Transverse colon (tissue), 4 donors: Measurements from ENCODE around the gene CNNM2. TPM values are rescaled to one million over a fixed set of nuclear protein-coding genes. Genes with fewer than 3 reads are reported as not detected.

Experiments used
- DNase-seq: peaks from one replicate; pipeline ENCODE4 v3.0.0-alpha.2; 2019
- H3K27ac ChIP-seq, 4 donors: fragments of 200-600 bp; sonication (generic); 2 replicates each; pipeline ENCODE4 v1.5.1; 2016 to 2018; ENCODE audit warnings: inconsistent platforms in 4 of 4
- H3K27me3 ChIP-seq: fragments of 200-600 bp; sonication (generic); 2 replicates; pipeline ENCODE4 v1.5.1; 2017; ENCODE audit warnings: inconsistent platforms
- H3K36me3 ChIP-seq, 4 donors: fragments of 200-600 bp; sonication (generic); 2 replicates each; pipeline ENCODE4 v1.5.1; 2017 to 2019; ENCODE audit warnings: inconsistent platforms in 4 of 4
- H3K4me1 ChIP-seq, 4 donors: fragments of 200-600 bp; sonication (generic); 2 replicates each; pipeline ENCODE4 v1.5.1; 2017 to 2020; ENCODE audit warnings: inconsistent platforms in 4 of 4
- H3K4me3 ChIP-seq, 4 donors: fragments of 200-600 bp; sonication (generic); 1 replicate in 1 of 4; 2 replicates in 3 of 4; pipeline versions ENCODE4 v1.5.1 to v1.6.1; 2017 to 2019; ENCODE audit warnings: inconsistent platforms in 4 of 4
- H3K9me3 ChIP-seq, 2 donors: fragments of 200-600 bp; sonication (generic); 2 replicates each; pipeline ENCODE4 v1.5.1; 2017 to 2019; ENCODE audit warnings: inconsistent platforms in 2 of 2
- EP300 ChIP-seq: sonication (generic); formaldehyde crosslinking; IDR thresholded peaks from one replicate; pipeline ENCODE4 v1.6.1; 2017; ENCODE audit warnings: antibody characterized with exemption, low read depth
- POLR2A ChIP-seq: fragments of 450-650 bp; IDR thresholded peaks from one replicate; pipeline ENCODE4 v1.6.1; 2016; ENCODE audit warnings: antibody characterized with exemption, mild to moderate bottlenecking, moderate library complexity
- POLR2AphosphoS5 ChIP-seq, 3 donors: sonication (generic); formaldehyde crosslinking; IDR thresholded peaks; one replicate each; pipeline ENCODE4 v1.6.1; 2016; ENCODE audit warnings: antibody characterized with exemption in 3 of 3
- WGBS, 2 donors: methylation state at CpG; one replicate each; pipeline ENCODE4 v1.1.5; 2018; ENCODE audit warnings: low coverage in 1 of 2; 5-methylcytosine and 5-hydroxymethylcytosine counted together
- in situ Hi-C, 4 donors: fragments of 200-750 bp; cut with MboI; loops; one replicate each; pipeline versions ENCODE4 v1.15.0 to v1.15.1; 2017; ENCODE audit warnings: low sequenced_read_pairs in 3 of 4, low pct_ligation_motif_present in 1 of 4, low pct_unique_long_range_greater_than_20kb in 1 of 4
- intact Hi-C: fragments of 100-400 bp; cut with DNase I; formaldehyde crosslinking; loops from one replicate; pipeline ENCODE4 v1.15.1; 2023; ENCODE audit warnings: low total_unique reads
- total RNA-seq, 4 donors: library from RNA; depleted of rRNA; stranded (reverse); fragments of >200 nt; gene quantifications; one replicate each; pipeline ENCODE4 v1.1.0, GENCODE V29; 2016
- TF ChIP-seq, protein P1 (sequence below), 5 experiments: fragments of 200-600 bp in 3 of 5; fragments of 450-650 bp in 2 of 5; sonication (generic) in 3 of 5; IDR thresholded peaks; 1 replicate in 2 of 5; 2 replicates in 3 of 5; pipeline ENCODE4 v1.5.1; 2016 to 2017; ENCODE audit warnings: antibody characterized with exemption in 5 of 5, inconsistent platforms in 3 of 5, mild to moderate bottlenecking in 2 of 5, moderate library complexity in 1 of 5

Gene CNNM2
- total RNA-seq, 4 donors from 2014 or later = 48.0 to 144 (median 100) TPM

- intact Hi-C loops = no loop called here
- Histone ChIP-seq H3K4me1 (peaks cover 0 to 5% (median 0%) of the 10 kb centered on the region in 4 donors), H3K36me3 (no peaks in the 10 kb centered on the region), H3K27ac (no peak overlapping the region), H3K27me3 (no peaks in the 10 kb centered on the region), H3K4me3 (no peak overlapping the region), H3K9me3 (no peaks in the 10 kb centered on the region)
- in situ Hi-C loops = no loop called here
- TF ChIP-seq POLR2A (no peak), EP300 (no peak), POLR2AphosphoS5 (IDR thresholded peaks at IDR 0.05) (no peak)
- TF ChIP-seq, protein P1, sequence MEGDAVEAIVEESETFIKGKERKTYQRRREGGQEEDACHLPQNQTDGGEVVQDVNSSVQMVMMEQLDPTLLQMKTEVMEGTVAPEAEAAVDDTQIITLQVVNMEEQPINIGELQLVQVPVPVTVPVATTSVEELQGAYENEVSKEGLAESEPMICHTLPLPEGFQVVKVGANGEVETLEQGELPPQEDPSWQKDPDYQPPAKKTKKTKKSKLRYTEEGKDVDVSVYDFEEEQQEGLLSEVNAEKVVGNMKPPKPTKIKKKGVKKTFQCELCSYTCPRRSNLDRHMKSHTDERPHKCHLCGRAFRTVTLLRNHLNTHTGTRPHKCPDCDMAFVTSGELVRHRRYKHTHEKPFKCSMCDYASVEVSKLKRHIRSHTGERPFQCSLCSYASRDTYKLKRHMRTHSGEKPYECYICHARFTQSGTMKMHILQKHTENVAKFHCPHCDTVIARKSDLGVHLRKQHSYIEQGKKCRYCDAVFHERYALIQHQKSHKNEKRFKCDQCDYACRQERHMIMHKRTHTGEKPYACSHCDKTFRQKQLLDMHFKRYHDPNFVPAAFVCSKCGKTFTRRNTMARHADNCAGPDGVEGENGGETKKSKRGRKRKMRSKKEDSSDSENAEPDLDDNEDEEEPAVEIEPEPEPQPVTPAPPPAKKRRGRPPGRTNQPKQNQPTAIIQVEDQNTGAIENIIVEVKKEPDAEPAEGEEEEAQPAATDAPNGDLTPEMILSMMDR (IDR thresholded peaks at IDR 0.05) = no peak
- 71 to 87% methylated on average over 4 to 5 of the region's 5 CpGs for WGBS, 2 donors
- no peak for DNase-seq
Measured at GRCh38 chr10:103042129-103042528, 124.0 kb downstream of the CNNM2 start.

- Histone ChIP-seq H3K36me3 (no peaks in the 10 kb centered on the region), H3K4me3 (no peak overlapping the region), H3K4me1 (peaks cover 0 to 5% (median 0%) of the 10 kb centered on the region in 4 donors), H3K27me3 (no peaks in the 10 kb centered on the region), H3K27ac (no peak overlapping the region), H3K9me3 (no peaks in the 10 kb centered on the region)
- TF ChIP-seq, protein P1 (IDR thresholded peaks at IDR 0.05) = no peak
- no peak for TF ChIP-seq POLR2AphosphoS5 (IDR thresholded peaks at IDR 0.05)
- TF ChIP-seq EP300 = no peak
- no peak for TF ChIP-seq POLR2A
- no peak for DNase-seq
- intact Hi-C loops (no loop called here), in situ Hi-C loops (no loop called here)
- 92% methylated on average over 7 of the region's 7 CpGs; no CpG with 5 or more reads in 1 of the 2 donors for WGBS, 2 donors
Measured at GRCh38 chr10:103042908-103043307, 124.8 kb downstream of the CNNM2 start.

GRCh38 chr10:103044942-103045489 lies 126.9 kb downstream of the CNNM2 start:
- peak overlapping the region; percentile 16 to 54 (median 38) for H3K27ac ChIP-seq
- in situ Hi-C loops = no loop called here
- intact Hi-C loops = no loop called here

DNA sequence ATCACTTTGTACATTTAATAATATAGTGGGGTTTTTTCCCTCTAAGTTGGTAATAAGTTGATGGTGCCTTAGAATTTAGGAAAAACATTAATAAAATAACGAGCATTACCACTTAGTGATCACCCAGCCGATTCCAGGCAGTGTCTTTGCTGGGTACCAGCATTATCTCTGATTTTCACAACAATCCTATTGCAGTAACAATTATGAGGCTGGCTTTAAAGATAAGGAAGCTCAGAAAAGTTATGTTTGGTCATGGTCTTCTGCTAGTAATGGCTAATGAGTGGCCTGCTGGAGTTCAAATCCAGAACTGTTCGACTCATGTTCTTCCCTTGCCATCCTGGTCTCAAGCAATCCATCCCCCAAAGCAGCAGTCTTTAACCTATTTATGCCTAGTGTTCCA lies 127.9 kb downstream of the CNNM2 start:
- Histone ChIP-seq H3K4me3 (no peak overlapping the region), H3K27me3 (no peaks in the 10 kb centered on the region), H3K4me1 (peaks cover 0 to 5% (median 0%) of the 10 kb centered on the region in 4 donors), H3K9me3 (no peaks in the 10 kb centered on the region), H3K27ac (peak overlapping the region in 1 of 4 donors; percentile 43), H3K36me3 (no peaks in the 10 kb centered on the region)
- DNase-seq = no peak
- intact Hi-C loops (no loop called here), in situ Hi-C loops (no loop called here)
- TF ChIP-seq, protein P1 (IDR thresholded peaks at IDR 0.05) = no peak
- TF ChIP-seq POLR2AphosphoS5 (IDR thresholded peaks at IDR 0.05) (no peak), EP300 (no peak), POLR2A (no peak)
- WGBS, 2 donors = 89 to 94% methylated on average over 3 of the region's 3 CpGs

More at GRCh38 chr10:103044942-103045489, 126.9 kb downstream of the CNNM2 start:
- TF ChIP-seq EP300 = no peak
- TF ChIP-seq POLR2A = no peak
- WGBS, 2 donors = 73 to 76% methylated on average over 7 to 8 of the region's 8 CpGs
- no peaks in the 10 kb centered on the region for H3K36me3 ChIP-seq
- DNase-seq = no peak
- H3K4me1 ChIP-seq = peaks cover 0 to 5% (median 0%) of the 10 kb centered on the region in 4 donors
- H3K9me3 ChIP-seq = no peaks in the 10 kb centered on the region
- no peak overlapping the region for H3K4me3 ChIP-seq
- H3K27me3 ChIP-seq = no peaks in the 10 kb centered on the region

DNA sequence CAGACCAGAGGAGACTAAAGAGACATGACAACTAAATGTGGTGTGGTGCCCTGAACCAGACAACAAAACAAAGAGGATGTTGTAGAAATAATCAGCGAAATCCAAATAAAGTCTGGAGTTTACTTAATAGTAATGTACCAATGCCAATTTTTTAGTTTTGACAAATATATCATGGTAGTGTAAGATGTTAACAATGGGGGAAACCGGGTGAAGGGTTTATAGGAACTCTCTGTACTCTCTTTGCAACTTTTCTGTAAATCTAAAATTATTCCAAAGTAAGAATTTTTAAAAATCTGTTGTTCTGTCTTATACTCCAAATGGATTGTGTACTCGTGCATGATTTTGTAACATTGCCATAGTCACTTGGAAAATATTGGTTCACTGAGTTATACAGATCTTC lies 129.3 kb downstream of the CNNM2 start:
- peaks cover 0 to 2% (median 0%) of the 10 kb centered on the region in 4 donors for H3K4me1 ChIP-seq
- H3K4me3 ChIP-seq = no peak overlapping the region
- in situ Hi-C loops (no loop called here), intact Hi-C loops (no loop called here)
- no peaks in the 10 kb centered on the region for H3K36me3 ChIP-seq
- no peak overlapping the region for H3K27ac ChIP-seq
- WGBS, 2 donors = 88 to 95% methylated on average over 3 of the region's 3 CpGs
- no peaks in the 10 kb centered on the region for H3K9me3 ChIP-seq
- DNase-seq = no peak
- TF ChIP-seq, protein P1 (IDR thresholded peaks at IDR 0.05) = no peak
- no peak for TF ChIP-seq POLR2A
- no peak for TF ChIP-seq EP300
- TF ChIP-seq POLR2AphosphoS5 (IDR thresholded peaks at IDR 0.05) = no peak
- no peaks in the 10 kb centered on the region for H3K27me3 ChIP-seq
